ENCODE results near the gene GRK1.
A peak's percentile ranks its signal among the peaks of the same experiment; 100 is the strongest.
"Not testable (repeated sequence)": the region's sequence is repeated elsewhere in the genome, so short reads cannot be mapped to it uniquely, and the experiment has no call there.

The GRK1 gene

DNA sequence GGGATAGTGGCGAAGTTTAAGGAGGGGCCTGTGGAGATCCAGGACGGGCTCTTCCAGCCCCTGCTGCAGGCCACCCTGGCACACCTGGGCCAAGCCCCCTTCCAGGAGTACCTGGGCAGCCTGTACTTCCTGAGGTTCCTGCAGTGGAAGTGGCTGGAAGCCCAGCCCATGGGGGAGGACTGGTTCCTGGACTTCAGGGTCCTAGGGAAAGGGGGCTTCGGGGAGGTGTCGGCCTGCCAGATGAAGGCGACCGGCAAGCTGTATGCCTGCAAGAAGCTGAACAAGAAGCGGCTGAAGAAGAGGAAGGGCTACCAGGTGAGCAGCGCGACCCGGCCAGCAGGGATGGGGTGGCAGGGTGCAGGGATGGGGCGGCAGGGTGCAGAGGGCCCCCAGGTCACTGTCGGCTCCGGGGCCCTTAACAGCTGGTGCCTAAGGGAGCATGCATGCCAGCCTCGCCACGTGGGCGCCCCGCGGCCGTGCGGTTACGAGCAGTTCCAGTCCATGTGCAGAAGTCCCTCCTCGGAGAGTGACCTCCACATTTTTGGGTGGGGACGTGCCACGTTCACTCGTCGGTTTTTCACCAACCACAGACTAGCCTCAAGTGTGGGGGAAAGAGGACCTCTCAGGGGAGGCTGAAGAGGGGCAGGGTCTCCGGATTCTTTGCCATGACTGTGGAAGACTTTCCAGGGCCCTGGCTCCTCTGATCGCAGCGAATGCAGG lies 912 bp downstream of the GRK1 start:
- no peak for DNase-seq

DNA sequence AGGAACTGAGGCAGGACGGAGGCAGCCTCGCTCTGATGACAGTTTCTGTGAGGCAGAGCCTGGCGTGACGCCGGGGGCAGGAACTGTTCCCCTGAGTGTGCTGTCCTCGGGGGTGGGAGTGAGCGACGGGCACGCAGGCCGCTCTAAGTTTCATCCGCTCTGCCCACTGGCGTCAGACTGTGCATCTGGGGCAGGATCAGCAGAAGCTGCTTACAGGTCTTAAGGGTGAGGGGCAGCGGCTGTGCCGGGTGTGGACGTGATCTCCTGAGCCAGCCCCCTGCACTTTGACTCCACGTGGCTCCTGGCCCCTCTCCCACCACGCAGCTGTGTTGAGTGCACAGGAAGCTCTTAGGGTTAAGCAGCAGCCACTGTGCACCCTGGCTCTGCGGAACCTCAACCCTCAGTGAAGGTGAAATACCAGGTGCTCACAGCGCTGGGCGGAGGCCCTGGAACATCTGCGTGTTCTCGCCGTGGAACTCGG lies 1.5 kb downstream of the GRK1 start:
- no peak for DNase-seq

DNA sequence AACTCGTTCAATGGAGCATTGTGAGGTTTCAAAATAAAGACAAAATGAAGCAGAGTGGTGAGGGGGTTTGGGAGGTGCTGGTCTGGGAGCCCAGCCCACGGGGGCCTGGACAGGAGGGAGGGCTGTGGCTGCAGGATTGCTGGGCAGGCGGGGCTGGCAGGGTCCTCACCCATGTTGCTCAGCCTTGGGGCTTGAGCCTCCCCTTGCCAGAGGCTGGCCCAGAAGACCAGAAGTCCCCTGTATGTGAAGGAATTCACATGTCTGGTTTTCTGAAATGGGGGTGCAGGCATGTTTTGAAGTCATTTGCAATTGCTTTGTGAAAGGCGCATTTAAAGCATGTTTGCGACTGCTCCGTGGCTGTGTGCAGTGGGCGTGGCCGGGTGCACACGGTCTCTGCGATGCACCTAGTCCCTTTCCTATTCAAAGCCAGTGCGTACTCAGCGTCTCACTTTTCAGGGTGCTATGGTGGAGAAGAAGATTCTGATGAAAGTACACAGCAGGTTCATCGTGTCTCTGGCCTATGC lies 2.3 kb downstream of the GRK1 start:
- DNase-seq = no peak

DNA sequence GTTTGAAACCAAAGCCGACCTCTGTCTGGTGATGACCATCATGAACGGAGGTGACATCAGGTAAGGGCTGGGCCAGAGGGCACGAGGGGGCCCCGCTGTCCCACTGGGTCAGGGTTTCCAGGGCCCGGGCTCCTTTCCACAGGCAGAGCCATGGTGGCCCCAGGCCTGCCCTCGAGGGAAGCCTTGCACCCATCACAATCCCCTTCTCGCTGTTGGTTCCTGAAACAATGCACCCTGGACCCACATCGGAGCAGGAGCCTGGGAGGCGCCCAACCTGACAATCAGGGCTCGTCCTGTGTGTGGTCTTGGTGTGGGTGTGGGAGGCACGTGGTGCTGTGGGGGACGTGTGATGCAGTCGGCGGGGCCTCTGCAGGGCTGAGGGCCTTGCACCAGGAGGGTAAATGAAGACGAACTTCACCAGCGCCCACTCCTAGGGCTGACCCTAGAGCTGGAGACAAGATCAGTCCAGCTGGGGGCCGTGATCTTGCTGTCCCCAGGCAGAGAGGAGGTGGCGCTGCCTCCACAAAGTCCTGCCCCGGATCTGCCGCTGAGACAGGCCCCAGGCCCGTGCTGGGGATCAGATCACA lies 2.8 kb downstream of the GRK1 start:
- DNase-seq = no peak

DNA sequence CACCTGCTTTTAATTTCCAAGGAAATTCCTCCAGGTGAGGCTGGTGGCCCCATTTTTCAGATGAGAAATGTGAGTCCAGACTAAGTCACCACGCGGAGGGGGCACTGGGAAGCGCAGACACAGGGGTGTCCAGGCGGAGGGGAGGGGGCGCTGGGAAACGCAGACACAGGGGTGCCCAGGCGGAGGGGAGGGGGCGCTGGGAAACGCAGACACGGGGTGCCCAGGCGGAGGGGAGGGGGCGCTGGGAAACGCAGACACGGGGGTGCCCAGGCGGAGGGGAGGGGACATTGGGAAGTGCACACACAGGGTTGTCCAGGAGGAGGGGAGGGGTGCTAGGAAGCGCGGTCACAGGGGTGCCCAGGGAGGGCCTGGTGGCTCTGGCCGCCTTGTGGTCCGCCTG lies 3.5 kb downstream of the GRK1 start:
- no peak for DNase-seq

DNA sequence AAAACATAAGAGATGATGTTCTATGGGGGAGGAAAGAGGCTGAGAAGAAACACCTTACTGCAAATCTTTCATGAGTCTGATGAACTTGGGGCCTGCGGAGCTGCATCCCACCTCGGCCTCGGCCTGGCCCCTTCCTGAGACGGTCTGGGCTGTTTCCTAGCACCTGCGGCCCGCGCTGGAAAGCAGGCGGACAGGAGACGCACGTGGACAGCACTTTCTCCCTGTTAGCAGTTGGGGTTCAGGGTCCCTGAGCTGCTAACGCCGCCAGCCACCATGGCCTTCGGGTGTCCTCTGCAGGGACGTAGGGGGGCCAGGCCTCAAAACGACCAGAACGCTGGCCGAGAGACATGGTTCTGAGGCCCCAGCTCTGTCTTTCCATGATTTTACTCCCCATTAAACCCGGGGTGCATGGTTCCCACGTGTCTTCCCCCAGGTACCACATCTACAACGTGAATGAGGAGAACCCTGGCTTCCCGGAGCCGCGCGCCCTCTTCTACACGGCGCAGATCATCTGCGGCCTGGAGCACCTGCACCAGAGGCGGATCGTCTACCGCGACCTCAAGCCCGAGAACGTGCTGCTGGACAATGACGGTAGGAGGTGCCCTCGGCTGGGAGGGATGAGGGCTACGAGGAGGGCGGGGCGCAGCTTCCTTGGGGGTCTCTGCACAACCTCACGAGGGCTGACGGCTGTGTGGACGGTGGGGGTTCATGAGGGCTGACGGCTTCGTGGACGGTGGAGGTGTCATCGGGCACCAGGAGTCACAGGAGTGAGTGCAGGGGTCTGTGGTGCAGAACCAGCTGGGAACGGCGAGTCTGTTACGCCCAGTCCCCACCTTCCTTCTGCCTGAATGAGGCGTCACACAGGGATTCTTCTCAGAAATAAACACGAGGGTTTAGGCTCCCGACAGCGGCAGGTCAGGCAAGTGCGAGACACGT lies 4.3 kb downstream of the GRK1 start:
- DNase-seq = no peak

DNA sequence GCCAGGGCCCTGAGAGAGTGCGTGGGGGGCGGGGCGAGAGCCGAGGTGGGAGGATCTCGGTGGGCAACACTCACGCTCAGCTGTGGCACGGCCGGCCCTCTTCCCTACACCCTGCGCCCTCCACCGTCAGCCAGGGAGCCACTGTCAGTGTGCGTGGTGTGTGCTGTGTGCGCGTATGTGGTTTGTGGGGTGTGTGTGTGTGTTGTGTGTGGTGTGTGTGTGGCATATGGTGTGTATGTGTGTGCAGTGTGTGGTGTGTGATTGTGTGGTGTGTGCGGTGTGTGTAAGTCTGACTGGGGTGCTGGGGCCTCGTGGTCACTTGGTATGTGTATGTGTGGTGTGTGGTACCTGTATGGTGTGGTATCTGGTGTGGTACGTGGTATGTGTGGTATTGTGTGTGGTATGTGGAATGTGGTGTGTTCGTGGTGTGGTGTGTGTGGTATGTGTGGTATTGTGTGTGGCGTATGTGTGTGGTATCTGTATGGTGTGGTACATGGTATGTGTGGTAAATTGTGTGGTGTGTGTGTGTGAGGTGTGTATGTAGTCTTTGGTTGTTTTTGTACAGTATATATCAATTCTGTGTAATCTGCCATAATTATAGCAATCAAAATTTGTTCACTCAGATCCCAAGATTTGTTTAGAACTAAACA lies 5.1 kb downstream of the GRK1 start:
- no peak for DNase-seq

DNA sequence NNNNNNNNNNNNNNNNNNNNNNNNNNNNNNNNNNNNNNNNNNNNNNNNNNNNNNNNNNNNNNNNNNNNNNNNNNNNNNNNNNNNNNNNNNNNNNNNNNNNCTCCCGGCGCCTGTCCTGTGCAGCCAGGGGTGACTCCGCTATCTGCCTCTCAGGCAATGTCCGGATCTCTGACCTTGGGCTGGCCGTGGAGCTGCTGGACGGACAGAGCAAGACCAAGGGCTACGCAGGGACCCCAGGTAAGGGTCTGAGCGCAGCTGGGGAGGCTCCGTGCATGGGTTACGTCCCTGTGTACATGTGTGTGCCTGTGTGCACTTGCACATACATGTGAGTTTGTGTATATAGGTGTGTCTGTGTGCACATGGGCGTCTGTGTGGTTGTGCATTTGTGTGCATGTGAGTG lies 55.9 kb downstream of the GRK1 start:
- no peak for DNase-seq

DNA sequence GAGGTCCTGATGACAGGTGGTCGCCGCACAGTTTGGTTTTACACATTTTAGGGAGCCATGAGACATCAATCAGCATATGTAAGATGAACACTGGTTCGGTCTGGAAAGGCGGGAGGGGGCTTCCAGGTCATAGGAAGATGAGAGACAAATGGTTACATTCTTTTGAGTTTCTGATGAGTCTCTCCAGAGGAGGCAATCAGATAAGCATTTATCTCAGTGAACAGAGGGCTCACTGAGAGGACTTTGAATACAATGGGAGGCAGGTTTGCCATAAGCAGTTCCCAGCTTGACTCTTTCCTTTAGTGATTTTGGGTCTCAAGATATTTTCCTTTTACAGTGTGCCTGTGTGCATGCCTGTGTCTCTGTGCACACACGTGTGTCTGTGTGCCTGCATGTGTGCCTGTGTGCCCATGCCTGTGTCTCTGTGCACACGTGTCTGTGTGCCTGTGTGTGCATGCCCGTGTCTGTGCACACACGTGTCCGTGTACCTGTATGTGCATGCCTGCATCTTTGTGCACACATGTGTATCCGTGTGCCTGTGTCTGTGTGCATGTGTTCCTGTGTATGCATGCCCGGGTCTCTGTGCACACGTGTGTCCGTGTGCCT lies 56.5 kb downstream of the GRK1 start:
- no peak for DNase-seq

DNA sequence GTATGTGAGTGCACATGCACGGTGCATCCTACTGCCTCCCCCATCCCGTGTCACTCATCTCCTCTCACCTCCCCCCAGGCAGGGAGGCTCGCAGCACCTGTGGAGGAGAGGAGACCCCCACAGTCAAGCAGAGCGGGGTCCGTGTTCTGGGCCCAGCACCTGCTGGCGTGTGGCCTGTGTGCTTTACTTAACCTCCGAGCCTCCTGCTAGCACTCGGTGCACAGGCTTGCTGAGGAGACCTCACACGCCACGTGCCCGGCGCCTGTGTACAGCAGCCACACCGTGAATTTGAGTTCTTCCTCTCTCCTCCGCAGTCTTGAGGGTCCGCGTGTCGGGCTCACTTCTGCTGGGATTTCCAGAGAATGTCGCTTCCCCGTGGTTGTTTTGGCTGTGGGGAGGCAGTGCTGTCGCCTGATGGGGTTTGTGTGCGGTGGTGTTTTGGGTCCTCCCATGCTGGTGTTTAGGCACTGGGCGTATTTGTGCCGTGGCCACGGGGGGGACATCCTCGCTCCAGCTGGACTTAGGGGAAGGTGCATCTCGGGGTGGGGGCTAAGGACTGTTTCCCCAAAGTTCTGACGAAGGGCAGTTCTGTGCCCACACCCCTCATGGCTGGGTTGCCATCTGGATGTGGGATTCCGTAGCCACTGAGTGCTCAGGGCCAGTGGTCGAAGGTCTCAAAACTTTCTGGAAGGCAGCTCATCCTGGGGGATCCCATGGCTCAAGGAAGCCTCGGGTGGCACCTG lies 57.2 kb downstream of the GRK1 start:
- no peak for DNase-seq

DNA sequence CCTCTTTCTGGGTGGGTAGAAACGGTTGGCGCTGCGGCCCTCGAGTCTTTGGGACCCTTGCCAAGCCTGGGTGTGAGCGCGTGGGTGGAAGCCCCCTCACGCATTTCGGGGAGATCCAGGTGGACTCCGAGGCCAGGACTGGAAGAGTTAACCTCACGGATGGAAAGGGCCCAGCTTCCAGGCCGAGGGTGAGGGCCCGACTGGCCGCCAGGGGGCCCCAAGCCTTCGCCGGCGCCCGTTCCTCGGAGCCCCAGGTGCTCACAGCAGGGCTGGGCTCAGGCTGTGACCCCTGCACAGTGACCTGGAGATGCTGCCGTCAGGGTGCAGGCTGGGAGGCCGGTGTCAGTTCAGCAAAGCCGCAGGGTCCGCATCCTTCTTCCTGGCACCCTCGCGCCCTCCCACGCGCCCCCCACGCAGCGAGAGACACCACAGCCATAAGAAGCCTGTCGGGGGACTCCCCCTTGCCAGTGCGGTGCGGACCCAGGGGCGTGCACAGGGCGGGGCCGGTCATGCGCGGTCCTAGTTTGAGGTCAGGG lies 57.8 kb downstream of the GRK1 start:
- DNase-seq = no peak

DNA sequence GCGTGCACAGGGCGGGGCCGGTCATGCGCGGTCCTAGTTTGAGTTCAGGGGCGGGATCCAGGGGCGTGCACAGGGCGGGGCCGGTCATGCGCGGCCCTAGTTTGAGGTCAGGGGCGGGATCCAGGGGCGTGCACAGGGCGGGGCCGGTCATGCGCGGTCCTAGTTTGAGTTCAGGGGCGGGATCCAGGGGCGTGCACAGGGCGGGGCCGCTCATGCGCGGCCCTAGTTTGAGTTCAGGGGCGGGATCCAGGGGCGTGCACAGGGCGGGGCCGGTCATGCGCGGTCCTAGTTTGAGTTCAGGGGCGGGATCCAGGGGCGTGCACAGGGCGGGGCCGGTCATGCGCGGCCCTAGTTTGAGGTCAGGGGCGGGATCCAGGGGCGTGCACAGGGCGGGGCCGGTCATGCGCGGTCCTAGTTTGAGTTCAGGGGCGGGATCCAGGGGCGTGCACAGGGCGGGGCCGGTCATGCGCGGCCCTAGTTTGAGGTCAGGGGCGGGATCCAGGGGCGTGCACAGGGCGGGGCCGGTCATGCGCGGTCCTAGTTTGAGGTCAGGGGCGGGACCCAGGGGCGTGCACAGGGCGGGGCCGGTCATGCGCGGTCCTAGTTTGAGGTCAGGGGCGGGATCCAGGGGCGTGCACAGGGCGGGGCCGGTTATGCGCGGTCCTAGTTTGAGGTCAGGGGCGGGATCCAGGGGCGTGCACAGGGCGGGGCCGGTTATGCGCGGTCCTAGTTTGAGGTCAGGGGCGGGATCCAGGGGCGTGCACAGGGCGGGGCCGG lies 58.5 kb downstream of the GRK1 start:
- not testable (repeated sequence) for DNase-seq

DNA sequence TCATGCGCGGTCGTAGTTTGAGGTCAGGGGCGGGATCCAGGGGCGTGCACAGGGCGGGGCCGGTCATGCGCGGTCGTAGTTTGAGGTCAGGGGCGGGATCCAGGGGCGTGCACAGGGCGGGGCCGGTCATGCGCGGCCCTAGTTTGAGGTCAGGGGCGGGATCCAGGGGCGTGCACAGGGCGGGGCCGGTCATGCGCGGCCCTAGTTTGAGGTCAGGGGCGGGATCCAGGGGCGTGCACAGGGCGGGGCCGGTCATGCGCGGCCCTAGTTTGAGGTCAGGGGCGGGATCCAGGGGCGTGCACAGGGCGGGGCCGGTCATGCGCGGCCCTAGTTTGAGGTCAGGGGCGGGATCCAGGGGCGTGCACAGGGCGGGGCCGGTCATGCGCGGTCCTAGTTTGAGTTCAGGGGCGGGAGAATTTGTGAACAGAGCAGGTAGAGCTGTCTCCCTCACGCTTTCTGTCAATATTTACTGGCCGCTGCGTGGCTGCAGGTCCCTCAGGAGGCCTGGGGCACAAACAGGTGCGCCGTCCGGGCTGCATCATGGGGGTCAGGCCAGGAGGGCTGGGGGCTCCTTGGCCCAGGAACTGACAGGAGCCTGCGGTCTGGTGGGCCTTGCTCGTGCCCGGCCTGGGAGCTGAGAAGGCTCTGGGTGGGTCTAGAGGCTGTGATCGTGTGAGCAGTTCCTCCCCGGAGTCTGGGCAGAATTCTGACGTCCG lies 59.2 kb downstream of the GRK1 start:
- not testable (repeated sequence) for DNase-seq

DNA sequence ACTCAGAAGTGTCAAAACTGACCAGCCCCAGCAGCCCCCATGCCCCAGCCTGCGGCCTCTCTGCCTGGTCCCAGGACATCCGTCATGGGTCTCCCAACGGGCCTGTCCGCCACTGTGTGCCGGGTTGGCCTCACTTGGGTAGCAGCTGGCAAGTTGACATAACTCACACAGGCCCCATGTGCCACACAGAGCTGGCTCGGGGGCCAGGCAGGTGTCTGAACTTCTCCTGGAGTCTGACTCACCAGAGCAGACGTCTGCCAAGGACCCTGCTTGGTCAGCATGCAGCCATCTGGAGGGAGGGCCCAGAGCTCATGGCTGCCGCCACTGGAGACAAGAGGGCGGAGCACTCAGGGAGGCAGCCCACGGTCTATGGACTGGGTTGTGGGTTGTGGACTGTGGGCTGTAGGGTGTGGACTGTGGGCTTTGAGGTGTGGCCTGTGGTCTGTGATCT lies 60.0 kb downstream of the GRK1 start:
- DNase-seq = peak in 1 of 2 experiments; percentile 25

DNA sequence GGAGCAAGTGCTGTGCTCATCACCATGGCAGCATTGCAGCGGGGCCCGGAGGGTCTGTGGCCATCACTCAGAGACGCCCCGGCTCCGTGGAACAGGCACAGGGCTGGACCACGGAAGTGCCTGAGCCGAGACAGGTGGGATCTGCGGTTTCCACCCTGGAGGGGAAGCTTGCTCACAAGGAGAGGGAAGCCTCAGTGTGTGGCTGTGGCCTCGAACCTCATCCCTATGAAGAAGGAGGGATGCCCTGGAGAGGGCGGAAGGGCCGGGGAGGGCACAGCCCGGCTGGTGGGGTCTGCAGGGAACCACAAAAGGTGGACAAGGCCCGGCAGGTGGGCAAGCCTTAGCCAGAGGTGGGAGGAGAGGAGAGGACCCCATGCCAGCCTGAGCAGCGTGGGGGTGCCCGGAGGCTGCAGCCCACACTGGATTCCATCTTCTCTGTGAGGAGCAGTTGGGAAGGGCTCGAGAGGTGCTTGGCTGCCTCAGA lies 61.6 kb downstream of the GRK1 start:
- DNase-seq = no peak

DNA sequence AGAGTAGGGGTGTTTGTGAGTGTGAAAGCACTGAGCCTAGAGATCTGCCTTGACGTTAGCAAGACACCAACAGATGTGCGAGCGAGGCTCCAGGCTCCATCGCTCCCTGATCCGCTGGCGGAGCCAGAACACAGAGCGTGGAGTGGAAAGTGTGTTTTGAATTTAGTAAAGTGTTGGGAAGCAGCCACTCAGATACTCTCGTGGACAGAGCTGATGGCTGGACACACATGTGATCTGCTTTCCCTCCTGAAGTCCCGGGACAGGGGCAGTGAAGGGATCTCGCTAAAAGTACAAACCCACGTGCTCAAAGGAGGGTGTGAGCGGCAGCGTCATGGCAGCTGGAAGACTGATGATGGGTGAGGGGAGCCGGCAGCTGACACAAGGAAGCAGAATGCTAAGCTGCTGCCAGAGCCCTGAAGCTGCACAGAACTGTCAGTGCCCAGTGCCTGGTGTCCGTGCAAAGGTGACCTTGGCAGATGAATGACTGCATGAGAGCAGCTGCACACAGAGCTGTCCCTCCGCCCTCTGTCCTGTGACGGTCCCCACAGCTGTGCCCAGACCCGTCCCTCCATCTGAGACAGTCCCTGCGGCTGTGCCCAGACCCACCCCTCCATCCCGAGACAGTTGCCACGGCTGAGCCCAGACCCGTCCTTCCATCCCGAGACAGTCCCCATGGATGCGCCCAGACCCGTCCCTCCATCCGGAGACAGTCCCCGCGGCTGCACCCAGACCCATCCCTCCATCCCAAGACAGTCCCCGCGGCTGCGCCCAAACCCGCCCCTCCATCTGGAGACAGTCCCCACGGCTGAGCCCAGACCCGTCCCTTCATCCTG lies 62.4 kb downstream of the GRK1 start:
- DNase-seq = no peak

DNA sequence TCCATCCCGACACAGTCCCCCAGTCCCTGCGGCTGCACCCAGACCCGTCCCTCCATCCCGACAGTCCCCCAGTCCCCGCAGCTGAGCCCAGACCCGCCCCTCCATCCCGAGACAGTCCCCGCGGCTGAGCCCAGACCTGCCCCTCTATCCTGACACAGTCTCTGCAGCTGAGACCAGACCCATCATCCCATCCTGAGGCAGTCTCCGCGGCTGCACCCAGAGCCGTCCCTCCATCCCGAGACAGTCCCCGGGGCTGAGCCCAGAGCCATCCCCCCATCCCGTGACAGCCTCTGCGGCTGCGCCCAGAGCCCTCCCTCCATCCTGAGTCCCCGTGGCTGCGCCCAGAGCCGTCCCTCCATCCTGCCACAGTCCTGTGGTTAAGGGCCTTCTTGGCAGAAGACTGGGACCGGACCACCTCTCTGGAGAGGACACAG lies 63.3 kb downstream of the GRK1 start:
- DNase-seq = no peak

DNA sequence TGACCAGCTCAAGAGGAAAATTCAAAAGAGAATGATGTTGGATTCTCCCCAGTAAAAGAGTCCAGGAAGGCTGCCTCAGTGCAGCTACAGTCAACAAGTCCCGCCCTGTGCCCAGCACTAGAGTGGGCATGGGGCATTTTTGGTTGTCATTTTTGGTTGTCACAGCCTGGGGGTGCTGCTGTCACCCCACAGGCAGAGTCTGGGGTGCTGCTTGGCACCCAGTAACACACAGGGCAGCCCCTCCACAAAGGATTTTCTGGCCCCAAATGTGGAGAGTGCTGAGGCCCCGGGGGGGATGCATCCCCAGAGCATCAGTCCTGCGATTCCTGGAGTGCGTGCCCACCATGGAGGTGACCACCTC lies 63.8 kb downstream of the GRK1 start:
- DNase-seq = no peak

All from NCI-H446 (cell line).